Measurements from ENCODE around the gene RPS14. TPM values are rescaled to one million over a fixed set of nuclear protein-coding genes. Genes with fewer than 3 reads are reported as not detected.

RPS14 gene
- total and polyA plus RNA-seq, 10 of the 15 experiments (the other 5 are each of a cell fraction or from before 2014, with no cell fraction given) = 2,295 to 4,047 (median 2,787) TPM

- TF ChIP-seq POU2F2 (IDR thresholded peaks at IDR 0.05; ENCODE audit: borderline replicate concordance, low read depth, low read length) (0 out of 3 replicates have a peak, but pooled peaks have one; percentile 4), SREBF1 (IDR thresholded peaks at IDR 0.05; ENCODE audit: low read length) (no peak), MXI1 (IDR thresholded peaks at IDR 0.05; ENCODE audit: low read depth, low read length) (no peak), NR2C1 (IDR thresholded peaks at IDR 0.05) (no peak), POLR2A (IDR thresholded peaks at IDR 0.05; ENCODE audit: low read depth, low read length) (peak; percentile 79), SUPT20H (IDR thresholded peaks at IDR 0.05; ENCODE audit: borderline replicate concordance, control insufficient read depth, low read depth, low read length) (no peak), NBN (IDR thresholded peaks at IDR 0.05) (no peak), KAT2A (conservative IDR thresholded peaks at IDR 0.05; ENCODE audit: control insufficient read depth, low read depth, low read length) (no peak), POLR2AphosphoS5 (IDR thresholded peaks at IDR 0.05; ENCODE audit: low read length) (peak; percentile 53), RAD21 (IDR thresholded peaks at IDR 0.05; ENCODE audit: insufficient read depth, low read depth, low read length) (no peak), BMI1 (IDR thresholded peaks at IDR 0.05; ENCODE audit: borderline replicate concordance) (no peak), HDAC6 (IDR thresholded peaks at IDR 0.05; ENCODE audit: unreplicated experiment) (no peak), SMAD1 (IDR thresholded peaks at IDR 0.05; ENCODE audit: low read depth, partially characterized antibody) (no peak), NFYA (IDR thresholded peaks at IDR 0.05; ENCODE audit: borderline replicate concordance, low read depth, low read length) (no peak), BRCA1 (IDR thresholded peaks at IDR 0.05; ENCODE audit: low read depth, low read length) (no peak)
- TF ChIP-seq, protein P1, sequence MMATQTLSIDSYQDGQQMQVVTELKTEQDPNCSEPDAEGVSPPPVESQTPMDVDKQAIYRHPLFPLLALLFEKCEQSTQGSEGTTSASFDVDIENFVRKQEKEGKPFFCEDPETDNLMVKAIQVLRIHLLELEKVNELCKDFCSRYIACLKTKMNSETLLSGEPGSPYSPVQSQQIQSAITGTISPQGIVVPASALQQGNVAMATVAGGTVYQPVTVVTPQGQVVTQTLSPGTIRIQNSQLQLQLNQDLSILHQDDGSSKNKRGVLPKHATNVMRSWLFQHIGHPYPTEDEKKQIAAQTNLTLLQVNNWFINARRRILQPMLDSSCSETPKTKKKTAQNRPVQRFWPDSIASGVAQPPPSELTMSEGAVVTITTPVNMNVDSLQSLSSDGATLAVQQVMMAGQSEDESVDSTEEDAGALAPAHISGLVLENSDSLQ (IDR thresholded peaks at IDR 0.05) = no peak
These were observed 47.2 kb downstream of the RPS14 start (continued) for GRCh38 chr5:150402229-150402773.

Data from GM12878 (cell line).